ENCODE data around the gene BTAF1. TPM values are rescaled to one million over a fixed set of nuclear protein-coding genes. Genes with fewer than 3 reads are reported as not detected.
A peak's percentile ranks its signal among the peaks of the same experiment; 100 is the strongest.

BTAF1 gene
- total and polyA plus RNA-seq, 7 experiments from 2014 or later, result 6.9 to 84.8 (median 72.6) TPM

DNA sequence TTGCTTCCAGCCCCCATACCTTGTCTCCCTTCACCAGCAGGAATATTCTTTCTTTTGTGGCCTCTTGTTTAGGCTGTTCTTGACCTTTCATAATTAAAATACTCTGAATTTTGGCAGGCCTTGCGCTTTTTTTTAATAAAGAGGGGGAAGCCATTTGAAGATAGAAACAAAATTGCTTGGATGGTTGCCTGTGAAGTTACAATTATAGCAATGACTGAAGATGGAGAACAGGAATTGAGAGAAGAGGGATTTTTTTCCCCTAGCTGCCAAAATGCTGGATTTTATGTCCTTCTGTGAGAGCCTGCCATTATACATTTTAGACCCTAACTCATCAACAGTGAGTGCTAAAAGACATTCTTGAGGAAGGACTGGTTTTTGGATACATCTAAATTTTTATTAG, 39.0 kb upstream of the BTAF1 start:
- Mint-ChIP-seq H3K4me3 (no peak overlapping the region), H3K36me3 (peaks cover 0 to 4% (median 0%) of the 10 kb centered on the region in 5 donors), H3K9me3 (peaks cover 0 to 7% (median 2%) of the 10 kb centered on the region in 11 donors), H3K4me1 (peaks cover 0 to 15% (median 7%) of the 10 kb centered on the region in 7 donors), H3K27ac (no peak overlapping the region), H3K27me3 (peaks cover 4 to 49% (median 11%) of the 10 kb centered on the region in 5 donors)
- Histone ChIP-seq H3K4me1 (ENCODE audit: control insufficient read depth in 2 of 2, insufficient read depth in 2 of 2, low read length in 2 of 2) (peaks cover 0 to 5% of the 10 kb centered on the region in 2 donors), H3K27me3 (ENCODE audit: control insufficient read depth in 2 of 2, insufficient read depth in 2 of 2, low read length in 2 of 2) (peaks cover 0 to 3% of the 10 kb centered on the region in 2 donors), H3K36me3 (ENCODE audit: control insufficient read depth in 2 of 3, insufficient read depth in 3 of 3, low read length in 3 of 3) (no peaks in the 10 kb centered on the region), H3K27ac (ENCODE audit: low read depth, low read length) (no peak overlapping the region), H3K4me3 (ENCODE audit: low read length) (no peak overlapping the region), H3K9me3 (ENCODE audit: control insufficient read depth in 2 of 3, low read length in 3 of 3) (no peaks in the 10 kb centered on the region)
- ChIA-PET CTCF (no interaction called here), POLR2A (no interaction called here)
- DNase-seq, result no peak
- ATAC-seq, result no peak
- intact Hi-C loops (cut with micrococcal nuclease), result no loop called here

DNA sequence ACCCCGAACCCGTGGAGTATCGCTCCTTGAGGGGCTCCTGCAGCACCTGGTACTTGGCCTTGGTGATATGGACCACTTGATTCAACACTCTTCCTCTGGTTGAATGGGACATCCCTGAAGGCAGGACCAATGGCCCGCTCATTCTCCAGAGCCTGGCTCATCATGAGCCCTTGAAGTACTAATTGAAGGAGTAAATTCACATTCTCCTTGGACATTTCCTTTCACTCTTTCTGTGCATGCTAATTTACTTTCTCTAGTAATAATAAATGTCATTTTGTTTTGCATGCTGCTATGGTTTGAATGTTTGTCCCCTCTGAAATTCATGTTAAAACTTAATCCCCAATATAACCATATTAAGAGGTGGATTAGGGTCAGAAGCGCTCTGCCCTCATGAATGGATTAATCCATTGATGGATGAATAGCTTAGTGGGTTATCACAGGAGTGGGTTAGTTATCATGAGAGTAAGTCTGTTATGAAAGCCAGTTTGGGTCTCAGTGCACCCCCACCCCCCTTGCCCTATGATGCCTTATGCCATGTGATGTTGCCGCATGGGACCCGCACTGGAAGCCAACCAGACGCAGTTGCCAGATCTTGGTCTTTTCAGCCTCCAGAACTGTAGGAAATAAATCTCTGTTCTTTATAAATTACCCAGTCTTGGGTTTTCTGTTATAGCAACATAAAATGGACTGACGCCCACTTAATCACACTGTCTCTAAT, 38.0 kb upstream of the BTAF1 start:
- Histone ChIP-seq H3K27me3 (ENCODE audit: control insufficient read depth in 2 of 2, insufficient read depth in 2 of 2, low read length in 2 of 2) (peaks cover 0 to 3% of the 10 kb centered on the region in 2 donors), H3K9me3 (ENCODE audit: control insufficient read depth in 2 of 3, low read length in 3 of 3) (no peaks in the 10 kb centered on the region), H3K4me3 (ENCODE audit: low read length) (no peak overlapping the region), H3K4me1 (ENCODE audit: control insufficient read depth in 2 of 2, insufficient read depth in 2 of 2, low read length in 2 of 2) (peaks cover 0 to 5% of the 10 kb centered on the region in 2 donors), H3K27ac (ENCODE audit: low read depth, low read length) (no peak overlapping the region), H3K36me3 (ENCODE audit: control insufficient read depth in 2 of 3, insufficient read depth in 3 of 3, low read length in 3 of 3) (no peaks in the 10 kb centered on the region)
- ChIA-PET CTCF (no interaction called here), POLR2A (interaction anchor here (0.7 kb wide), 1 partner anchor 12 kb away, joined by 4 read pairs; no protein-coding TSS in a partner anchor)
- DNase-seq, result no peak
- H3K9me3 Mint-ChIP-seq, result peaks cover 0 to 7% (median 2%) of the 10 kb centered on the region in 11 donors
- H3K27me3 Mint-ChIP-seq, result peaks cover 5 to 56% (median 16%) of the 10 kb centered on the region in 5 donors
- peak overlapping the region in 1 of 10 donors; percentile 51 for H3K4me3 Mint-ChIP-seq
- H3K27ac Mint-ChIP-seq, result no peak overlapping the region
- peaks cover 0 to 16% (median 7%) of the 10 kb centered on the region in 7 donors for H3K4me1 Mint-ChIP-seq
- intact Hi-C loops (cut with micrococcal nuclease), result no loop called here
- no peak for ATAC-seq
- H3K36me3 Mint-ChIP-seq, result peaks cover 0 to 4% (median 0%) of the 10 kb centered on the region in 5 donors

DNA sequence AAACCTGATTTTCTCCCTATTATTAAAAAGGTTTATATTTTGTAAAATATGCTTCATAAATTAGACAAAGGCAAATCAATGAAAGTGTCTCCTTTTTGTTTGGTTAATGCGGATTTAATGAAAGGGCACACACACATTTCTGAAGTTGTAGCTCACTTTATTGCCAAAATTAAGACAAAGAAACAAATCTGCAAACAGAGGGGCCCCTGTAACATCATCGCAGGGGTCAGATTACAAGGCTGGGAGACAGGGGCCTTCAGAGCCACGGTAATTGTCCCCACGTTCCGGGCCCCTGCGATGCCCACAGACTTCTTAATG, 36.7 kb upstream of the BTAF1 start:
- ChIA-PET CTCF (no interaction called here), POLR2A (interaction anchor here (1.1 to 1.2 kb wide), 2 partner anchors 21 to 37 kb away, joined by 5 to 9 read pairs; partner anchors contain the start of gene BTAF1)
- H3K9me3 ChIP-seq (ENCODE audit: control insufficient read depth in 2 of 3, low read length in 3 of 3), result no peaks in the 10 kb centered on the region
- H3K27ac Mint-ChIP-seq, result no peak overlapping the region
- ATAC-seq (no peak), DNase-seq (no peak)
- H3K27me3 Mint-ChIP-seq, result peaks cover 6 to 57% (median 19%) of the 10 kb centered on the region in 5 donors
- peak overlapping the region; percentile 79 to 96 (median 91) for H3K4me3 Mint-ChIP-seq
- H3K4me1 Mint-ChIP-seq, result peaks cover 0 to 16% (median 7%) of the 10 kb centered on the region in 7 donors
- no peaks in the 10 kb centered on the region for H3K36me3 ChIP-seq (ENCODE audit: control insufficient read depth in 2 of 3, insufficient read depth in 3 of 3, low read length in 3 of 3)
- H3K27me3 ChIP-seq (ENCODE audit: control insufficient read depth in 2 of 2, insufficient read depth in 2 of 2, low read length in 2 of 2), result peaks cover 0 to 3% of the 10 kb centered on the region in 2 donors
- no peak overlapping the region for H3K27ac ChIP-seq (ENCODE audit: low read depth, low read length)
- intact Hi-C loops (cut with micrococcal nuclease), result loop anchor here in 1 of 2 donors (1.0 kb wide), 3 partner anchors 14 to 89 kb away; partner anchors contain the start of gene TNKS2
- peak overlapping the region; percentile 45 for H3K4me3 ChIP-seq (ENCODE audit: low read length)
- no peaks in the 10 kb centered on the region for H3K36me3 Mint-ChIP-seq
- H3K9me3 Mint-ChIP-seq, result no peaks in the 10 kb centered on the region
- peaks cover 0 to 5% of the 10 kb centered on the region in 2 donors for H3K4me1 ChIP-seq (ENCODE audit: control insufficient read depth in 2 of 2, insufficient read depth in 2 of 2, low read length in 2 of 2)

DNA sequence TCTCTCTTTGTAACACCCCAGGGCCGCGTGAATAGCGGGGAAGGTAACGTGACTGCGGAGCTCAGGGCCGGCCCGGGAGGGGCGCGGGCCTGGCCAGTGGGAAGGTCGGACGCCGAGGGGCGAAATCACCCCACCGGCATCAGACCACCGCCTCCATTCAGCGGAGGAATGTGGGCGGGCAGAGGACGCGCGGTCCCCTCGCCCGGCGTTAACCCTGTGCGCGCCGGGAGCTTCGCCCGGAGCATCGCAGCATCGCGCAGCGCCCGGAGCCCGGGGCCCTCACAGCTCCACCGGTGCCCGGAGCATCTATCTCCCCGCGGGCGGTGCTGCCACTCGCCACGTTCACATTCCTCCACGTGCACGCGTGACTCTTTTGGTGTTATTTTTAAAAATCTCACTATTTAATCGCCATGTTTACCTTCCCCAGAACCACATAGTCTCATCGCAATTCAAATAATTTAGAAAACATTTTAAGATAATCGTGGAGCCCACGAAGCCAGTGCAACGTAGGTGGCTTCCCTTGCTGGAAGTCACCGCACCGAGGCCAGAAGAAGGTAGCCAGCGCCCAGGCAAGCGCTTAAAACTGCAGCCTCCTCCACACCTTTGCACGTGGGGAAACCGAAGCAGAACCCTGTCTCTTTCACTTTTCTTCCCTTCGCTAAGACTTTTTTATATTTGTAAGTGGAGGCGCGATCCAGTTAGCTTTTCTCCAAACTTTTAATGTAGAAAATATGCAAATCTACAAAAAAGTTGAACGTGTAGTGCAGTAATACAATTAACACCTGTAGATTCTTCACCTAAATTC, 36.1 kb upstream of the BTAF1 start:
- Mint-ChIP-seq H3K36me3 (no peaks in the 10 kb centered on the region), H3K9me3 (no peaks in the 10 kb centered on the region), H3K27ac (peak overlapping the region in 6 of 9 donors; percentile 22 to 81 (median 64)), H3K4me3 (peak overlapping the region; percentile 79 to 96 (median 91)), H3K27me3 (peaks cover 6 to 57% (median 19%) of the 10 kb centered on the region in 5 donors), H3K4me1 (peaks cover 0 to 16% (median 7%) of the 10 kb centered on the region in 7 donors)
- peak overlapping the region; percentile 22 for H3K27ac ChIP-seq (ENCODE audit: low read depth, low read length)
- ATAC-seq (peak; percentile 71), DNase-seq (peak in 6 of 9 donors; percentile 11 to 40 (median 22))
- H3K36me3 ChIP-seq (ENCODE audit: control insufficient read depth in 2 of 3, insufficient read depth in 3 of 3, low read length in 3 of 3), result no peaks in the 10 kb centered on the region
- CTCF ChIA-PET, result no interaction called here
- POLR2A ChIA-PET, result interaction anchor here (1.1 to 1.2 kb wide), 3 partner anchors 21 to 88 kb away, joined by 3 to 9 read pairs (median 5); partner anchors contain the start of gene BTAF1
- peaks cover 0 to 3% of the 10 kb centered on the region in 2 donors for H3K27me3 ChIP-seq (ENCODE audit: control insufficient read depth in 2 of 2, insufficient read depth in 2 of 2, low read length in 2 of 2)
- peaks cover 0 to 5% of the 10 kb centered on the region in 2 donors for H3K4me1 ChIP-seq (ENCODE audit: control insufficient read depth in 2 of 2, insufficient read depth in 2 of 2, low read length in 2 of 2)
- intact Hi-C loops (cut with micrococcal nuclease), result loop anchor here in 1 of 2 donors (1.0 kb wide), 3 partner anchors 14 to 89 kb away; partner anchors contain the start of gene TNKS2
- H3K9me3 ChIP-seq (ENCODE audit: control insufficient read depth in 2 of 3, low read length in 3 of 3), result no peaks in the 10 kb centered on the region
- peak overlapping the region; percentile 45 for H3K4me3 ChIP-seq (ENCODE audit: low read length)

DNA sequence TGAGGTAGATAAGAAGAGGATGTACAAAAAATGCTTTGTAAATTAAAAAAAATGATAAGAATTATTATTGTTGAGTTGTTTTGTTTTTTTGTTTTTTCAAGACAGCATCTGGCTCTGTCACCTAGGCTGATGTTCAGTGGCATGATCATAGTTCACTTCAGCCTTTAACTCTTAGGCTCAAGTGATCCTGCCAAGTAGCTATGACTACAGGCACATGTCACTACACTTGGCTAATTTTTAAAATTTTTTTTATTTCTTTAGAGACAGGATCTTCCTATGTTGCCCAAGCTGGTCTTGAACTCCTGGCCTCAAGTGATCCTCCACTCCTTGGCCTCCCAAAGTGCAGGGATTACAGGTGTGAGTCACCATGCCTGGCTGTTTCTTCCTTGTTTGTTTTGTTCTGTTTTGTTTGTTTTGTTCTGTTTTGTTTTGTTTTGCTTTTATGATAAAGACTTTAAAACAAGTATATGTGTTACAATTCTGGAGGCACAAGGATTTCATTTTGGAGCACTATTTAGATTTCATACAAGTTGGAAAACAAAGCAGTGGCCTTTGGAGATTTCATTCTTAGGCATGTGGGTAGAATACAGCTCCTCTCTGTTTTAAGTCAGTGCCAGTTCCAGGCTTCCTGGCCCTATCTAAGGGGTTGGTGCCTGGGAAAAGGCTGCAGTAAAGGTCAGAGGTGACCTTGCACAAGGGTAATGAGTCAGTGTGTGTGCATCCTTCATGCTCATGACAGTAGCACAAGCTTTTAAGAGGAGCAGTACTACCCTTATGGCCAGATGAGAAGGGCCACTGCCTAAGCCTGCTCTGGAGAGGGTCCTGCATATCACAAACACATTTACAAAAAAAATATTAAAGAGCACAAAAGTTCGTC, 32.2 kb upstream of the BTAF1 start:
- no peak overlapping the region for H3K4me3 ChIP-seq (ENCODE audit: low read length)
- H3K27ac Mint-ChIP-seq, result no peak overlapping the region
- ATAC-seq, result peak; percentile 24
- peaks cover 0 to 3% of the 10 kb centered on the region in 2 donors for H3K27me3 ChIP-seq (ENCODE audit: control insufficient read depth in 2 of 2, insufficient read depth in 2 of 2, low read length in 2 of 2)
- no peak for DNase-seq
- CTCF ChIA-PET, result interaction anchor here (1.5 kb wide), 1 partner anchor 17 kb away, joined by 4 read pairs; no protein-coding TSS in a partner anchor
- no peak overlapping the region for H3K27ac ChIP-seq (ENCODE audit: low read depth, low read length)
- no peaks in the 10 kb centered on the region for H3K9me3 Mint-ChIP-seq
- no peak overlapping the region for H3K4me3 Mint-ChIP-seq
- H3K36me3 ChIP-seq (ENCODE audit: control insufficient read depth in 2 of 3, insufficient read depth in 3 of 3, low read length in 3 of 3), result no peaks in the 10 kb centered on the region
- intact Hi-C loops (cut with micrococcal nuclease), result no loop called here
- peaks cover 0 to 16% (median 7%) of the 10 kb centered on the region in 7 donors for H3K4me1 Mint-ChIP-seq
- peaks cover 0 to 5% of the 10 kb centered on the region in 2 donors for H3K4me1 ChIP-seq (ENCODE audit: control insufficient read depth in 2 of 2, insufficient read depth in 2 of 2, low read length in 2 of 2)
- H3K36me3 Mint-ChIP-seq, result no peaks in the 10 kb centered on the region
- H3K9me3 ChIP-seq (ENCODE audit: control insufficient read depth in 2 of 3, low read length in 3 of 3), result no peaks in the 10 kb centered on the region
- peaks cover 6 to 30% (median 18%) of the 10 kb centered on the region in 5 donors for H3K27me3 Mint-ChIP-seq
- POLR2A ChIA-PET, result interaction anchor here (0.8 kb wide), 1 partner anchor 11 kb away, joined by 3 read pairs; no protein-coding TSS in a partner anchor

DNA sequence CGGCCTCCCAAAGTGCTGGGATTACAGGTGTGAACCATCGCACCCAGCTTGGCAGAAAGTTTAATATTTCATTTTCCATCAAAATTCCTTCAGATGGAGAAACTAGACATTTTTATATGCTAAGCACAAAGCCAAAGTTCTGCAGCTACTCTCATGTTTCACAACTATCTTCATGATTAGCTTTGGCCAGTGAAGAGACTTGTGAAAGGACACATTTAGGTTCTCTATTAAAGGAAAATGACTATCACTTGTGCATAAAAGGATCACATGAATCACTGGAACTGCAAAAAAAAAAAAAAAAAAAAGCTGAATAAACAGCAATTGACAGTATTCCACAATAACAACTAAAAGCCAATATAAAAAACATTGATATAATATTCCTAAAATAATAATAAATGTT, 30.5 kb upstream of the BTAF1 start:
- intact Hi-C loops (cut with micrococcal nuclease), result no loop called here
- ATAC-seq (no peak), DNase-seq (no peak)
- Mint-ChIP-seq H3K9me3 (no peaks in the 10 kb centered on the region), H3K4me1 (peaks cover 0 to 9% (median under 1%) of the 10 kb centered on the region in 7 donors), H3K36me3 (no peaks in the 10 kb centered on the region), H3K27me3 (peaks cover 11 to 31% (median 18%) of the 10 kb centered on the region in 5 donors), H3K27ac (no peak overlapping the region), H3K4me3 (no peak overlapping the region)
- POLR2A ChIA-PET, result no interaction called here
- Histone ChIP-seq H3K9me3 (ENCODE audit: control insufficient read depth in 2 of 3, low read length in 3 of 3) (no peaks in the 10 kb centered on the region), H3K27me3 (ENCODE audit: control insufficient read depth in 2 of 2, insufficient read depth in 2 of 2, low read length in 2 of 2) (no peaks in the 10 kb centered on the region), H3K4me3 (ENCODE audit: low read length) (no peak overlapping the region), H3K36me3 (ENCODE audit: control insufficient read depth in 2 of 3, insufficient read depth in 3 of 3, low read length in 3 of 3) (no peaks in the 10 kb centered on the region), H3K27ac (ENCODE audit: low read depth, low read length) (no peak overlapping the region), H3K4me1 (ENCODE audit: control insufficient read depth in 2 of 2, insufficient read depth in 2 of 2, low read length in 2 of 2) (peaks cover 0 to 2% of the 10 kb centered on the region in 2 donors)
- CTCF ChIA-PET, result no interaction called here
